ENCODE data around the gene FICD.

DNA sequence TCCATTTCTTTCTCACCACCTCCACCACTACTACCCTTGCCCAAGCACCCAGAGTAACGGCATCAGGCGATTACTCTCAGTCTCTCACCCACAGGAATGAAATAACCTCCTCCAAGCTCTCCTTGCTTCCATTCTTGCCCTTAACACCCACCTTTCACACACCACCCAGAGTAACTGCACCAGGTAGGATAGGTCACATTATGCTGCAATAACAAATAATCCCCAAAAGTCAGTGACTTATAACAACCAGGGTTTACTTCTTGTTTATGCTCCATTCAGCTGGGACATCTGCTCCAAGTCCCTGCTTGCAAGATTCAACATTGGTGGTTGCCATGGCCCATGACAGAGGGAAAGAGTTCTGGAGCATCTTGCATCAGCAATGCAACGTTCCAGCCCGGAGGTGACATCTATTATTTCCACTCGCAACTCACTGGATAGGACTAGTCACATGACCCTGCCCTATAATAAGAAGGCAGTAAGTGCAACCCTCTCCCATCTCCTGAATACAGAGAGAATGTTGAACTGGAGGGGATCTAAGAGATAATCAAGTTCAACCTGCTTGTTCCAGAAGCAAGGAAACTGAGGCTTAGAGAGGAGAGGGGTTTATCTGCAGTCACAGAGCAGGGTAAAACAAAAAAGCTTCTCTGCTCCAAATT is 41.5 kb upstream of the FICD start:
- no peak for TF ChIP-seq POLR2AphosphoS5 (IDR thresholded peaks at IDR 0.05; ENCODE audit: borderline replicate concordance, low read depth, low read length)
- no peak for TF ChIP-seq EZH2 (IDR thresholded peaks at IDR 0.05)

Measured in SK-N-MC (cell line).